Ovary (tissue), 3 donors: Measurements from ENCODE around the gene SPRY4.

ENCODE experiments used
- CTCF ChIP-seq, 3 donors: fragments of 450-650 bp in 2 of 3; fragments of 200-600 bp in 1 of 3; IDR thresholded peaks; one replicate each; pipeline versions ENCODE4 v1.5.1 to v1.8.0; 2016 to 2022; ENCODE audit warnings: antibody characterized with exemption in 3 of 3, mild to moderate bottlenecking in 1 of 3
- POLR2A ChIP-seq: fragments of 450-650 bp; IDR thresholded peaks from one replicate; pipeline ENCODE4 v1.6.1; 2017; ENCODE audit warnings: antibody characterized with exemption, mild to moderate bottlenecking, moderate library complexity
- donor health status: DM: no; HTN: no; CAD: no.

- TF ChIP-seq CTCF (IDR thresholded peaks at IDR 0.05): no peak
- no peak for TF ChIP-seq POLR2A
Measured at GRCh38 chr5:142350021-142350420, 25.2 kb upstream of the SPRY4 start.
